SK-N-SH (cell line): ENCODE measurements around the gene PCSK7. TPM values are rescaled to one million over a fixed set of nuclear protein-coding genes. Genes with fewer than 3 reads are reported as not detected.
A peak's percentile ranks its signal among the peaks of the same experiment; 100 is the strongest.

ENCODE experiments used
- CTCF ChIA-PET: fragments of 300-600, 350-600 bp; formaldehyde crosslinking; extraction: SDS; loops from one replicate; lab custom pipeline; 2021; lab: Yijun Ruan, JAX
- POLR2A ChIA-PET: fragments of 350-600 bp; sonication (Branson Sonifier 250); formaldehyde crosslinking; extraction: SDS; loops from one replicate; lab custom pipeline; 2020; ENCODE audit warnings: antibody characterized with exemption, inconsistent platforms; lab: Yijun Ruan, JAX
- DNase-seq: peaks from one replicate; pipeline ENCODE4 v3.0.0; 2012
- H2AFZ ChIP-seq: fragments of 200-600 bp; sonication (generic); 2 replicates; pipeline ENCODE4 v1.8.1; 2016; ENCODE audit warnings: antibody characterized with exemption, mild to moderate bottlenecking, low read depth
- H3F3A ChIP-seq: fragments of 200-600 bp; sonication (generic); replicated peaks from 2 replicates; pipeline ENCODE3; 2016; ENCODE audit warnings: antibody characterized with exemption, mild to moderate bottlenecking; ENCODE audit not compliant: insufficient read depth
- H3K27ac ChIP-seq, 2 experiments: fragments of 200-500 bp in 1 of 2; fragments of 200-600 bp in 1 of 2; sonication (Bioruptor generic) in 1 of 2; sonication (generic), shearing (Covaris generic) in 1 of 2; 2 replicates each; pipeline versions ENCODE4 v1.5.1 to v1.6.1; 2014 to 2016; ENCODE audit warnings: low read depth in 2 of 2, inconsistent platforms in 1 of 2, low read length in 1 of 2, mild to moderate bottlenecking in 1 of 2, mixed read lengths in 1 of 2
- H3K27me3 ChIP-seq: fragments of 200-600 bp; sonication (generic), shearing (Covaris generic); 2 replicates; pipeline ENCODE4 v1.6.1; 2016; ENCODE audit warnings: mixed run types; ENCODE audit not compliant: insufficient read depth
- H3K36me3 ChIP-seq, 2 experiments: fragments of 200-500 bp in 1 of 2; fragments of 200-600 bp in 1 of 2; sonication (Bioruptor generic) in 1 of 2; sonication (generic) in 1 of 2; replicated peaks in 1 of 2; 2 replicates each; pipeline versions ENCODE3 to v1.5.1; 2014 to 2016; ENCODE audit warnings: low read length in 1 of 2, mild to moderate bottlenecking in 1 of 2; ENCODE audit not compliant: insufficient read depth in 2 of 2, control insufficient read depth in 1 of 2
- H3K4me1 ChIP-seq, 2 experiments: fragments of 200-500 bp in 1 of 2; fragments of 200-600 bp in 1 of 2; sonication (Bioruptor generic) in 1 of 2; sonication (generic), shearing (Covaris generic) in 1 of 2; 2 replicates each; pipeline versions ENCODE4 v1.5.1 to v1.6.1; 2014 to 2016; ENCODE audit warnings: low read depth in 1 of 2, low read length in 1 of 2, mixed run types in 1 of 2; ENCODE audit not compliant: insufficient read depth in 2 of 2, control insufficient read depth in 1 of 2
- H3K4me2 ChIP-seq: fragments of 200-600 bp; sonication (generic), shearing (Covaris generic); 2 replicates; pipeline ENCODE4 v1.6.1; 2017; ENCODE audit warnings: mixed run types
- H3K4me3 ChIP-seq, 2 experiments: fragments of 200-500 bp in 1 of 2; fragments of 200-600 bp in 1 of 2; sonication (Bioruptor generic) in 1 of 2; sonication (generic), shearing (Covaris generic) in 1 of 2; 2 replicates each; pipeline versions ENCODE4 v1.5.1 to v1.8.1; 2014 to 2016; ENCODE audit warnings: low read depth in 2 of 2, inconsistent platforms in 1 of 2, low read length in 1 of 2, mild to moderate bottlenecking in 1 of 2, mixed read lengths in 1 of 2, moderate library complexity in 1 of 2
- H3K79me2 ChIP-seq: fragments of 200-600 bp; sonication (generic); 2 replicates; pipeline ENCODE4 v1.8.1; 2017; ENCODE audit warnings: mild to moderate bottlenecking; ENCODE audit not compliant: insufficient read depth
- H3K9ac ChIP-seq: fragments of 200-600 bp; sonication (generic); 2 replicates; pipeline ENCODE4 v1.6.1; 2017; ENCODE audit warnings: mixed run types
- H3K9me2 ChIP-seq: fragments of 200-600 bp; sonication (generic); 2 replicates; pipeline ENCODE4 v1.6.1; 2017; ENCODE audit warnings: mixed run types
- H3K9me3 ChIP-seq: fragments of 200-600 bp; sonication (generic); 2 replicates; pipeline ENCODE4 v1.6.1; 2017; ENCODE audit warnings: mixed run types, mild to moderate bottlenecking, moderate library complexity
- H4K20me1 ChIP-seq: fragments of 200-600 bp; sonication (generic); 2 replicates; pipeline ENCODE4 v1.6.1; 2017; ENCODE audit warnings: mild to moderate bottlenecking, mixed run types; ENCODE audit not compliant: insufficient read depth
- ELF1 ChIP-seq: IDR thresholded peaks from 2 replicates; pipeline ENCODE4 v1.4.0; 2012
- EP300 ChIP-seq, 2 experiments: IDR thresholded peaks; 2 replicates each; pipeline versions ENCODE4 v1.4.0 to v1.6.1; 2012; ENCODE audit warnings: borderline replicate concordance in 1 of 2, low read depth in 1 of 2, low read length in 1 of 2
- FOSL2 ChIP-seq: IDR thresholded peaks from 2 replicates; pipeline ENCODE4 v1.4.0; 2012; ENCODE audit warnings: low read depth, mild to moderate bottlenecking, moderate library complexity, borderline replicate concordance
- FOXJ3 ChIP-seq: sonication (generic); formaldehyde crosslinking; IDR thresholded peaks from 2 replicates; pipeline ENCODE4 v1.5.1; 2020; ENCODE audit warnings: mild to moderate bottlenecking, missing genetic modification reagents
- FOXM1 ChIP-seq: IDR thresholded peaks from 2 replicates; pipeline ENCODE4 v1.4.0; 2012; ENCODE audit warnings: low read depth, mild to moderate bottlenecking
- GABPA ChIP-seq: IDR thresholded peaks from 2 replicates; pipeline ENCODE4 v1.4.0; 2012; ENCODE audit warnings: low read depth, mild to moderate bottlenecking
- GATA2 ChIP-seq: sonication (generic); formaldehyde crosslinking; IDR thresholded peaks from 2 replicates; pipeline ENCODE4 v1.5.0; 2020; ENCODE audit warnings: mild to moderate bottlenecking, missing genetic modification reagents
- IRF3 ChIP-seq: fragments of 150-350 bp; IDR thresholded peaks from 2 replicates; pipeline ENCODE4 v1.6.1; 2016; ENCODE audit warnings: mild to moderate bottlenecking, low read depth, low read length
- MEF2A ChIP-seq: IDR thresholded peaks from 2 replicates; pipeline ENCODE4 v1.4.0; 2012; ENCODE audit warnings: low read depth, borderline replicate concordance
- MXI1 ChIP-seq: IDR thresholded peaks from 2 replicates; pipeline ENCODE4 v1.6.1; 2012; ENCODE audit warnings: mild to moderate bottlenecking, low read depth, low read length, improper control_type of control experiment
- NRF1 ChIP-seq: IDR thresholded peaks from 2 replicates; pipeline ENCODE4 v1.6.1; 2012; ENCODE audit warnings: low read depth, mild to moderate bottlenecking, low read length
- RAD21 ChIP-seq: IDR thresholded peaks from 2 replicates; pipeline ENCODE4 v1.6.1; 2012; ENCODE audit warnings: mild to moderate bottlenecking, low read length
- RFX5 ChIP-seq: IDR thresholded peaks from 2 replicates; pipeline ENCODE4 v1.6.1; 2012; ENCODE audit warnings: mild to moderate bottlenecking, improper control_type of control experiment, low read length
- SMC3 ChIP-seq: IDR thresholded peaks from 2 replicates; pipeline ENCODE4 v1.6.1; 2012; ENCODE audit warnings: low read depth, low read length, improper control_type of control experiment
- TAF1 ChIP-seq: IDR thresholded peaks from 2 replicates; pipeline ENCODE4 v1.6.1; 2012; ENCODE audit warnings: low read depth, mild to moderate bottlenecking, low read length, moderate library complexity, borderline replicate concordance
- TCF12 ChIP-seq: IDR thresholded peaks from 2 replicates; pipeline ENCODE4 v1.4.0; 2012
- TEAD4 ChIP-seq: IDR thresholded peaks from 2 replicates; pipeline ENCODE4 v1.4.0; 2012; ENCODE audit warnings: mild to moderate bottlenecking, borderline replicate concordance; ENCODE audit not compliant: insufficient read depth
- USF2 ChIP-seq: fragments of 150-350 bp; IDR thresholded peaks from 2 replicates; pipeline ENCODE4 v1.6.1; 2017; ENCODE audit warnings: antibody characterized with exemption, low read length, low read depth, borderline replicate concordance
- YY1 ChIP-seq: IDR thresholded peaks from 2 replicates; pipeline ENCODE4 v1.4.0; 2012; ENCODE audit warnings: low read depth, mild to moderate bottlenecking
- WGBS: methylation state at CpG from one replicate; pipeline ENCODE4 v1.1.6; 2017; ENCODE audit warnings: low lambda C conversion rate; 5-methylcytosine and 5-hydroxymethylcytosine counted together
- polyA plus RNA-seq, 3 experiments: library from polyadenylated mRNA; depleted of rRNA; stranded (reverse); fragments of >200 nt; gene quantifications; 2 replicates each; pipeline ENCODE4 v1.2.3, GENCODE V29; 2012
- TF ChIP-seq, protein P1 (sequence below): fragments of 200-600 bp; sonication (generic); IDR thresholded peaks from 2 replicates; pipeline ENCODE4 v1.6.1; 2017; ENCODE audit warnings: antibody characterized with exemption, mild to moderate bottlenecking, moderate library complexity

The PCSK7 gene
- polyA plus RNA-seq, 1 of the 3 experiments (the other 2 are of a cell fraction) = 49.7 TPM

DNA sequence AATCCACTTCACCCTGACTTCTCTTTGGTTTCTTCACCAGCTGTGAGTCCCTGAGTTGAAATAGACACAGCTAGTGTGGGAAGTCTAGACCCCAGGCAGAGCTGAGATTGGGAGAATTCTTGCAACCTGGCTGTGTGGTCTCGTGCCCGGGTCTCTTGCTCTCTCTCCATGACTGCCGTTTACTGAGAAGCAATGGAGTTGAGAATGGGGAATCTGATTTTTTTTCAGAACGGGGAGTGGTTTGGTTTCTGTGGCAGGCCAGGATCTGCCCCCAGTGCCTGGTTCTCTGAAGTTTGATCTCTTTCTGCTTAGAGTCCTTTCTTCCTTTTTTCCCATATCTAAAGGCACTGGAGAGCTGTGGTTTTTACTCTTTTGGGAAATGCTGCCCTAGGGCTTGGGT is 51.9 kb downstream of the PCSK7 start:
- Histone ChIP-seq H3K79me2 (peaks cover 11% of the 10 kb centered on the region; the same call in 1 of the 2 replicates), H3K4me1 (peaks cover 10 to 20% of the 10 kb centered on the region in 2 experiments; a peak in 2 of 4 replicates), H2AFZ (peak overlapping the region; percentile 56; the same call in 1 of the 2 replicates), H3K27me3 (no peaks in the 10 kb centered on the region), H3K9me3 (no peaks in the 10 kb centered on the region), H3K4me3 (peak overlapping the region; percentile 76 to 77; a peak in 3 of 4 replicates), H3K4me2 (peak overlapping the region; percentile 99), H4K20me1 (no peaks in the 10 kb centered on the region), H3K27ac (peak overlapping the region in 1 of 2 experiments; percentile 42; a peak in 1 of 4 replicates), H3F3A (peaks cover 16% of the 10 kb centered on the region), H3K9me2 (no peaks in the 10 kb centered on the region), H3K9ac (no peak overlapping the region; the same call in 1 of the 2 replicates), H3K36me3 (peaks cover 8 to 14% of the 10 kb centered on the region in 2 experiments)
- TF ChIP-seq MEF2A = no peak
- no peak for TF ChIP-seq TCF12
- TF ChIP-seq GATA2 = no peak
- no peak for TF ChIP-seq RAD21
- no peak for TF ChIP-seq TEAD4
- TF ChIP-seq MXI1 = no peak
- no peak for TF ChIP-seq SMC3
- TF ChIP-seq FOXM1 = no peak
- TF ChIP-seq GABPA = no peak
- TF ChIP-seq TAF1 = no peak
- TF ChIP-seq FOXJ3 (CRISPR knock-in tag) = no peak
- TF ChIP-seq, protein P1, sequence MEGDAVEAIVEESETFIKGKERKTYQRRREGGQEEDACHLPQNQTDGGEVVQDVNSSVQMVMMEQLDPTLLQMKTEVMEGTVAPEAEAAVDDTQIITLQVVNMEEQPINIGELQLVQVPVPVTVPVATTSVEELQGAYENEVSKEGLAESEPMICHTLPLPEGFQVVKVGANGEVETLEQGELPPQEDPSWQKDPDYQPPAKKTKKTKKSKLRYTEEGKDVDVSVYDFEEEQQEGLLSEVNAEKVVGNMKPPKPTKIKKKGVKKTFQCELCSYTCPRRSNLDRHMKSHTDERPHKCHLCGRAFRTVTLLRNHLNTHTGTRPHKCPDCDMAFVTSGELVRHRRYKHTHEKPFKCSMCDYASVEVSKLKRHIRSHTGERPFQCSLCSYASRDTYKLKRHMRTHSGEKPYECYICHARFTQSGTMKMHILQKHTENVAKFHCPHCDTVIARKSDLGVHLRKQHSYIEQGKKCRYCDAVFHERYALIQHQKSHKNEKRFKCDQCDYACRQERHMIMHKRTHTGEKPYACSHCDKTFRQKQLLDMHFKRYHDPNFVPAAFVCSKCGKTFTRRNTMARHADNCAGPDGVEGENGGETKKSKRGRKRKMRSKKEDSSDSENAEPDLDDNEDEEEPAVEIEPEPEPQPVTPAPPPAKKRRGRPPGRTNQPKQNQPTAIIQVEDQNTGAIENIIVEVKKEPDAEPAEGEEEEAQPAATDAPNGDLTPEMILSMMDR = no peak
- TF ChIP-seq IRF3 = no peak
- no peak for TF ChIP-seq EP300 (IDR thresholded peaks at IDR 0.05; ENCODE audit: borderline replicate concordance in 1 of 2, low read depth in 1 of 2, low read length in 1 of 2)
- no peak for TF ChIP-seq USF2
- TF ChIP-seq RFX5 = no peak
- no peak for TF ChIP-seq ELF1
- no peak for TF ChIP-seq FOSL2
- TF ChIP-seq YY1 = no peak
- no peak for TF ChIP-seq NRF1
- CTCF ChIA-PET = interaction anchor here (1.0 to 6.4 kb wide), 9 partner anchors 14 to 389 kb away, joined by 3 to 54 read pairs (median 6); partner anchors contain the start of genes APOA5, PCSK7 and RNF214
- 85% methylated on average over 4 of the region's 4 CpGs for WGBS
- POLR2A ChIA-PET = interaction anchor here (1.4 kb wide), 1 partner anchor 17 kb away, joined by 3 read pairs; no protein-coding TSS in a partner anchor
- DNase-seq = peak; percentile 15
